Erythroblast (primary cell): Measurements from ENCODE around the gene ECM1.
A peak's percentile ranks its signal among the peaks of the same experiment; 100 is the strongest.

Experiments
- DNase-seq, 2 experiments: peaks; one replicate each; lab custom pipeline; 2025; lab: John Stamatoyannopoulos, UW
- GATA1 ChIP-seq: IDR thresholded peaks from 2 replicates; pipeline ENCODE4 v1.6.1; 2011; ENCODE audit warnings: low read depth, mild to moderate bottlenecking, control low read depth, low read length, moderate library complexity
- POLR2A ChIP-seq: IDR thresholded peaks from 2 replicates; pipeline ENCODE4 v1.6.1; 2011; ENCODE audit warnings: mild to moderate bottlenecking, low read length

ECM1 gene

DNA sequence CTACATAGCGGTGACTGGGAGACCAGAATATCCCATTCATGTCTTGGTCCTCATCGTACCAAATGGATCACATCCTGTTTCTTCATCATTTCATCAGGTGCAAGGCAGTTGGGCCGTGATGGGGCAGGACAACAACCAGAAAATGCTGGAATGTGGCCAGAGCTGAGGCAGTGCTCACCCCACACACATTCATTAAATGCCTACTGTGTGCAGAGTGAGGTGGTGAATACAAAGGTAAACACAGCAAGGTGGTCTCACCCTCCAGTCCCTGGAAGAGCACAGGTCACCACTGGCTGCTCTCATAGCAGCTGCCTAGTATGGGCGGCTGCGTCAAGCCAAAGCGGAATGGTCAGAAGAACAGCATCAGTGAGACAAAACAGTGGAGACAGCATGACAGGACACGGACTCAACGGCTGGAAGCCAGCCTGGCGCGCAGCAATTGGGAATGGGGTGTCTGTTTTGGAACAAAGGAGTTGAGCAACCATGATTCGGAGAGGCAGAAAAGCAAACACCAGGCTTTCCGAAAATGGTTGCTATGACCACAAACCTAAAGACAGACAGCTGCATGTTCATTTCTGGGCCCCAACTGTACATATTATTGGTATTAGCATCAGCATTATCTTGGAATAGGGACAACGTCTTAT is 35.7 kb downstream of the ECM1 start:
- TF ChIP-seq GATA1: no peak
- no peak for TF ChIP-seq POLR2A
- DNase-seq: no peak

DNA sequence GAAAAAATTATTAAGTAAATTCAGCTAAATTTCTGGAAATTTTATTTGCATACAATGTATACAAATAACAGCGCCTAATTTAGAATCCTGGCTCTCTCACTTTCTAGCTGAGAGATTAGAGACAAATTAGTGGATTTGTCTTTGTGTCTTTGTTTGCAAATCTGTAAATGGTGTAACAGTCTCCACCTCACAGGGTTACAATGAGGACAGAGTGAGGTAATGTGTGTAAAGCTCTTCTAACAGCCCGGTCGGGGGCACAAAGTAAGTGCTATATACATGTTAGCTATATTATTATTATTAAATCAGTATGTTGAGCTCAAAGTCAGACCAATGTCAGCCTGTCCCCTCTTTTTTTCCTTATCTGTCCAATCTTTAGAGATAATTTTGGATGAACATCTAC is 36.3 kb downstream of the ECM1 start:
- no peak for TF ChIP-seq GATA1
- no peak for TF ChIP-seq POLR2A
- DNase-seq: no peak

DNA sequence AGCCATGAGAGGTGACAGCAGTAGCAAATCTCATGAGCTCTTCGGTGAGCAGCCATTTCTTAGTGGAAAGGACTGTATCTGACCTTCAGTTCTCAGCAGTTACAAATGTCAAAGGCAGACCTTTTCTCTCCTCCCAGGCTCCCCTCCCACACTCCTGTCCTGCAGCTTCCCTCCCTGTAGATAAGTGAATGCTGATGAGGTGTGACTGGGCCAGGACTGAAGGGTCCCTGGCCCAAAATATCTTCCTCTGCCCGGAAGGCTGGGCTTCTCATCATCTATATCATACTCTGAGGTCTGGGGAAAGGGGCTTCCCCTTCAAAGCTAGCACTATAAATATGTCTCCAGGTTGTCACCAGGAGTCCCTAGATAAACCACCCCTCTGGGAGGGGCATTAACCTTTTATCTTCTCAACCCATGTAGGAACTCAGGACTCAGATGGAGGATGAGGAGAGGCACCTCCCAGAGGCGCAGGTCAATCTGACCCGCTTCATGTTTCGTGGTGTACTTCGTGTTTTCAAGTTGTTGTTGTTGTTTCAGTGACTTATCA is 37.6 kb downstream of the ECM1 start:
- TF ChIP-seq GATA1 (no peak), POLR2A (no peak)
- peak; percentile 51 to 68 for DNase-seq

DNA sequence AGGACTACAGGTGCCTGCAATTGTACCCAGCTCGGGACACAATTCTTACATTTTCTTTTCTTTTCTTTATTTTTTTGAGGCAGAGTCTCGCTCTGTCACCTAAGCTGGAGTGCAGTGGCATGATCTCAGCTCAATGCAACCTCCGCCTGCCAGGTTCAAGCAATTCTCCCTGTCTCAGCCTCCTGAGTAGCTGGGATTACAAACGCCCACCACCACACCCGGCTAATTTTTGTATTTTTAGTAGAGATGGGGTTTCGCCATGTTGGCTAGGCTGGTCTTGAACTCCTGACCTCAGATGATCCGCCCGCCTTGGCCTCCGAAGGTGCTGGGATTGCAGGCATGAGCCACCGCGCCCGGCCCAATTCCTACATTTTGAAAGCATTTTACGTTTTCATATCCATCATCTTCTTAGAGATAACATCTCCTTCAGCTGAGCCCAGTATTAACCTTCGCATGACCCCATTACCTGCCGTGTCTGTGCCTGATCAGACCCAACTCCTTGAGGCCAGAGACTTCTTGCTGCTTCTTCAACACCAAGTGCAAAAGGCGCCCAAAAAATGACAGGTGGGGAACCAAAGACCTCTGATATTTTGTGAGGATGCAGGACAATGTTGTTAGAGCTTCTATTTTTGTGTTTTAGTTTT is 38.5 kb downstream of the ECM1 start:
- DNase-seq: no peak
- TF ChIP-seq POLR2A: no peak
- no peak for TF ChIP-seq GATA1

DNA sequence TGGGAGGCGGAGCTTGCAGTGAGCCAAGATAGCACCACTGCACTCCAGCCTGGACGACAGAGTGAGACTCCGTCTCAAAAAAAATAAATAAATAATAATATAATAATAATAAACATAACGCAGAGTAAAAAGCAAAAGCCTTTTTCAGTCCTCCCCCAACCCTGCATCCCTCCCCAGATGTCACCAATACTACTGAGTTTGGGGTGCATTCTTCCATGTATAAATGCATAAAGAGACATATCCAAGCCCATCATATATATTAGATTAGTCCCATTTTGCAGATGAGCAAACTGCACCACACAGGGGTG is 40.4 kb downstream of the ECM1 start:
- no peak for TF ChIP-seq POLR2A
- no peak for DNase-seq

DNA sequence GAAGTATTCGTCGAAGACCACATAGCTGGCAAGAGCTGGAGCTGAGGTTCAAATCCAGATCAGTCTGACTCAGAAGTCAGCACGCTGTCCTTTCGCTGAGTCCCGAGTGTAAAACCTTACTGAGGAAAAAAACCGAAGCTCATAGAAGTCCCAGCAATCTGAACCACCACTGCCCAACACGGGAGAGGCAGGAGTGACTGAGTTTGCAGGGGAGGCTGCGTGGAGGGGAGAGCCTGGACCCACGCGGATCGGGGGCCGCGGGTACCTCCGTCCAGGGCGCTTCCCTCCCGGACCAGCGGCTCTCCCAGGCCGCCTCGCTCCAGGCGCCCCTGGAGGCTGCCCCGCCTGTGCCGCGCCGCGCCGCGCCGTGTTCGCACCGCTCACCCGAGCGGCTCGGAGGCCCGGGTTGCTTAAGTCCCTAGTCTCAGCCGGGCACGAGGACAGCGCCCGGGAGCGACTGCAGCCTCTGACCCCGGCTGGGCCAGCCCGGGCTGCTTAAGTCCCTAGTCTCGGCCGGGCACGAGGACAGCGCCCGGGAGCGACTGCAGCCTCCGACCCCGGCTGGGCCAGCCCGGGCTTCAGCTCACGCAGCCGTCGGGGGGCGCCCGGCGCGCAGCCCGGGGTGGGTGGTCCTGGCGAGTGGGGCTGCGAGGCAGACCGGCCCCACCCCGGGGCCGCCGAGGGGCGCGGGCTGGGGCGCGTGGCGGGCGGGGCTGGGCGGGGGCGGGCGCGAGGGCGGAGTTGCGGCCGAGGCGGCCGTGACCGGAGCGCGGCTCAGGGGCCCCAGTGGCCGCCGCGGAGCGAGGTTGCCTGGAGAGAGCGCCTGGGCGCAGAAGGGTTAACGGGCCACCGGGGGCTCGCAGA is 41.0 kb downstream of the ECM1 start, which contains the start of gene ADAMTSL4:
ADAMTSL4 (plus strand) TSS at position 777 of the 864 bp plus-strand sequence. CDS start 2,881 bp downstream, outside the sequence.
- peak; percentile 81 to 83 for DNase-seq
- TF ChIP-seq GATA1 (no peak), POLR2A (no peak)

DNA sequence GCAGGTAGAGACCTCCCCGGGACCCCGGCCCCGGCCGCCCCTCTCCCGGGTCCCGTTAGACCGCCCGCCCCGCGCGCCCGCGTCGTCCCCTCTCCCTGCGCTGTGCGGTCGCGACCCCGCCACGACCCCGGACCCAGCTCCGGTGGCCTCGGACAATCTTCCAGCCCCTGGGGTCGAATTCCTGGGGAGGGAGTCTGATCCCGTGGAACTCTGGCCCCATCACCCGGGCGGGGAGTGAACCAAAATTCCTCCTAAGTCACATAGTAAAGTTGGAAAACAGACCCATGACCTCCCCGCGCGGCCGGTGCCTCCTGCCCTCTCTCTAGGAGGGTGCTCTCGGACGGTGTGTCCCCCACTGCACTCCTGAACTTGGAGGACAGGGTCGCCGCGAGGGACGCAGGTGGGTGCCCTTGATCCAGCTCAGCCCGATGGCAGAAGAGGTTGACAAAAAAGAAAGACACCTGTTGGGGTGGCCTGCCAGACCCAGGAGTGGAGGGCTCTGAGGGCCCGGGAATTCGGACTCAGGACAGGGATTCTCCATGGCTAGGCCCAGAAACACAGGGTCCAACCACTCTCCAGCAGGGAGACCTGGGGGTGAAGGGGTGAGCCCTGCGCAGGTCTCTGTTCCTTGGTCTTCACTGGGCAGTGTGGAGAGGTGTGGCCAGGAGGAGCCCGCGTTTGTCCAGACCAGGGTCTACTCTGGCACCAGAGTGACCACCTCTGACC is 41.8 kb downstream of the ECM1 start:
- TF ChIP-seq GATA1: no peak
- no peak for TF ChIP-seq POLR2A

DNA sequence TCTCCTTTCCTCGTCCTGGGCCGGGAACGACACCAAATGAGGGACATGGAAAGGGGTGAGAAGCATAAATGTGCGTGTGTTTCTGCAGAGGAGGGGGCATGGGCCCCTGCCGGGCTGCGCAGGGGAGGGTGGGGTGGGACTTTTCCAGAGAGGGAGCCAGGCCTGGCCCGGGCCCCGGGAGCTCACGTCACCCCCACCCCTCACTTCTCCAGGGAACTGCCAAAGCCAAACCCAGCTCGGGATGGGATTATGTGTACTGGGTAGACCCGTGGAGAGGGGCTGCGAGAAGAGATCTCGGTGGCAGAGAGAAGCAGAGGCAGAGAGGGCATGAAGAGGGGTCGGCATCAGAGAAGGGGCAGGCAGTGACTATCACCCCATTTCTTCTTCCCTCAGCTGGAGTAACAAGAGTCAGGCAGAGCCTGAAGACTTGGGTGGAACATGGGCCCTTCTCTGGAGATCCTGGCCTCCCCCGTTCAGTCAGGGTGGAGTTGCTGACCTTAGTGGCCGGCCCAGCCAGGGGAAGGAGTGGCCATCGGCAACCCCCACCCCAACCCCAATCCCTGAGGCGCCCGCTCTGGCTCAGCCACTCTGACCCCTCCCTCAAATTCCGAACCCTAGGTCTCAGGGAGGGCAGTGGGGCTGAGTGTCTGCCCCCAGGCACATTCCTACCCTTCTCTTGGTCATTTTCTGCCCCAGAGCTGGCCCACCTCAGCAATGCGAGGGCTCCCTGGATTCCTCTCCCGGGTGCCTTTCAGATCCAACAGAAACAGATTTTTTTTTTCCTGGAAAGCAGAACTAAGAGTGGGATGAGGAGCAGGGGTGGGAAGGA is 42.5 kb downstream of the ECM1 start:
- DNase-seq: no peak

More for the DNA sequence above, 41.8 kb downstream of the ECM1 start:
- peak in 1 of 2 experiments; percentile 46 for DNase-seq

DNA sequence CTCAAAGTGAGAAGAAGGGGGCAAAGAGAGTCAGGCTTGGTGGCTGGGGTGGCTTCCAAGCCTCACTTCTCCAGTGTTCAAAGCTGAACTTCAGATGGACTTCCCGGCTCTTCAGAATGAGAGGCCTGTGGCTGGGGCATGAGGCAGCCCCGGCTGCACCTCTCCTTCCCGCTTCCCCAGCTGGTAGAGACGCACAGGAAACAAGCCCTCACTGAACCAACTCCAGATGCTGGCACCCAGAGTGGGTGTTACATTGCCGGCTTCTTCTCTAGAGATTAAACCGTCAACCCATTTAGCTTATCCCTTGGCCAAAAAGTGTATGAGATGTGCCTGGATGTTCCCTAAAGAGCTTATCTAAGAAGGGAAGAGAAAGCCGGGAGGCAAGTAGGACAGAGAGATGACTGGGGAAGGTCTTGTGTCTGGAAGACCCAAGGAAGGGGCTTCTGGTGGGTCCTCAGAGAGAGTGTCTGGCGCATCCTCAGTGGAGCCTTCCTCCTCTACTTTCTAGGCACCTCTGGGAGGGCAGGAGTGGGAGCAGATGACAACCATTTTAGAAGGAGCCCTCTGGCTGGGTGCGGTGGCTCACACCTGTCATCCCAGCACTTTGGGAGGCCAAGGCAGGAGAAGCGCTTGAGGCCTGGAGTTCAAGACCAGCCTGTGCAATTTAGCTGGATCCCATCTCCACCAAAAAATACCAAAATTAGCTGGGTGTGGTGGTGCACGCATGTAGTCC is 43.3 kb downstream of the ECM1 start:
- DNase-seq: no peak

More for the DNA sequence above, 42.5 kb downstream of the ECM1 start:
- TF ChIP-seq GATA1: no peak
- TF ChIP-seq POLR2A: no peak

DNA sequence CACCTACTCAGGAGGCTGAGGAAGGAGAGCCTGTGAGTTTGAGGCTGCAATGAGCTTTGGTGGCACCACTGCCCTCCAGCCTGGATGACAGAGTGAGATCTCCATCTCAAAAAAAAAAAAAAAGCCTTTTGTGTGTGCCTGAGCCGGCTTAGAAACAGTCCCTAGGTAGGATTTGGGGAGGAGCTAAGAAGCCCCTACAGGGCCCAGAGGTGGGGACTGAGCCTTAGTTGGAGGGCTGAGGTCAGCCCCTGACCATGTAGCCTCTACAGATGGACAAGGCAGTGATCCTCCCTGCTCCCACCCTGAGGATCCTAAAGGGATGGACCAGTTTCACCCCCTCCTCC is 43.8 kb downstream of the ECM1 start:
- no peak for DNase-seq
- TF ChIP-seq GATA1: no peak

More for the DNA sequence above, 43.3 kb downstream of the ECM1 start:
- TF ChIP-seq GATA1: no peak
- TF ChIP-seq POLR2A: no peak

DNA sequence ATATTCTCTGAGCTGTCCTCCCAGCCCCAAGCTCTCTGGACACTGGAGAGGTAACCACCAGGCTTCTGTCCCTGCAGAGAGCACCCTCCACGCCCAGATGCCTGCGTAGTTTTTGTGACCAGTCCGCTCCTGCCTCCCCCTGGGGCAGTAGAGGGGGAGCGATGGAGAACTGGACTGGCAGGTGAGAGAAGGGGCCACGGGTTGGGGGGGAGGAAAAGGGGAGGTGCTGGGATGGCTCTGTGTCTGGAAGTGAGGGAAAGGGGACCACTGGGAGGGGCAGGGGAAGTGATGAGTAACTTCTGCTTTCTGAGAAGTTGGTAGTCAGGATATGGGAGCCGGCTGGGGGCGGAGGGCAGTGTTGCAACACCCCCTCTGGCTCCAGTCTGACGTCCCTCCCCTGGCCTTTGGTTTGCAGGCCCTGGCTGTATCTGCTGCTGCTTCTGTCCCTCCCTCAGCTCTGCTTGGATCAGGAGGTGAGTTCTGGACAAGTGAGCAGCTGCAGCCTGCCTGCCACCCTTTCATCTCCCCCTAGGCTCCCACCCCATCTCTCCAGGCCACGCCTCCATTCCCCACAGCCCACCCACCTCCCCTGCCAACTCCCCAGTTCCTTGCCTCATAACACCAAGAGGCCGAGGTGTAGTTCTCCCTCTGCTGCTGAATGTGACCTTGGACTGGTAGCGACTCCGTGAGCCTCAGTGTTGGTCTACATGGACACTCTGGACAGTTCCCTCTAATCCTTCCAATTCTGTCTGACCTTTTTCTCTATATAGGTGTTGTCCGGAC is 44.4 kb downstream of the ECM1 start:
- TF ChIP-seq GATA1 (no peak), POLR2A (no peak)
- peak in 1 of 2 experiments; percentile 70 for DNase-seq
